ENCODE measurements around the gene WDR86. TPM values are rescaled to one million over a fixed set of nuclear protein-coding genes. Genes with fewer than 3 reads are reported as not detected.

WDR86 gene
- total and polyA plus RNA-seq, 2 of the 8 experiments (the other 6 are each of a cell fraction or from before 2014, with no cell fraction given), result 12.7 to 15.8 TPM

- Histone ChIP-seq H3K36me3 (ENCODE audit: control insufficient read depth in 2 of 4, insufficient read depth in 4 of 4, low read length in 3 of 4) (peaks cover 0 to 7% (median 1%) of the 10 kb centered on the region in 4 experiments; a peak in 2 of 8 replicates), H3K79me1 (ENCODE audit: low read depth, low read length) (no peaks in the 10 kb centered on the region), H3K18ac (ENCODE audit: extremely low read depth, low read length) (0 out of 2 replicates have a peak overlapping the region, but pooled peaks have one; percentile 28), H3K14ac (ENCODE audit: insufficient read length) (no peak overlapping the region), H3K27ac (ENCODE audit: low read depth, low read length) (no peak overlapping the region), H3K27me3 (replicated peaks in 1 of 4; ENCODE audit: control insufficient read depth in 3 of 4, extremely low read depth in 1 of 4, insufficient read depth in 3 of 4, low read length in 3 of 4) (no peaks in the 10 kb centered on the region), H4K8ac (ENCODE audit: extremely low read depth, insufficient read depth, low read length) (no peak overlapping the region), H3K4me3 (ENCODE audit: extremely low read depth in 1 of 4, insufficient read depth in 2 of 4, low read depth in 3 of 4, low read length in 4 of 4) (no peak overlapping the region), H2BK5ac (ENCODE audit: low read depth, low read length) (no peak overlapping the region), H2AFZ (ENCODE audit: low read length) (no peak overlapping the region), H3K4me2 (ENCODE audit: insufficient read depth in 1 of 2, low read depth in 2 of 2, low read length in 2 of 2) (no peak overlapping the region), H4K91ac (replicated peaks; ENCODE audit: insufficient read length, low read length) (no peak overlapping the region), H4K20me1 (replicated peaks in 1 of 2; ENCODE audit: control insufficient read depth in 1 of 2, insufficient read depth in 2 of 2, low read length in 2 of 2) (peaks cover 0 to 5% of the 10 kb centered on the region in 2 experiments), H2BK20ac (ENCODE audit: low read length) (no peak overlapping the region), H2BK120ac (replicated peaks; ENCODE audit: low read depth, low read length) (no peak overlapping the region), H3K23me2 (ENCODE audit: low read depth, low read length) (peaks cover 7% of the 10 kb centered on the region; the same call in 1 of the 2 replicates), H3K9me3 (ENCODE audit: insufficient read depth in 2 of 2, low read depth in 1 of 2, low read length in 1 of 2) (no peaks in the 10 kb centered on the region), H3K23ac (ENCODE audit: insufficient read length) (no peak overlapping the region), H3K4ac (replicated peaks; ENCODE audit: insufficient read length, low read depth, low read length) (no peak overlapping the region), H2AK5ac (ENCODE audit: low read depth, low read length) (peak overlapping the region; percentile 65; the same call in 1 of the 2 replicates), H4K5ac (ENCODE audit: insufficient read length, low read depth, low read length) (no peak overlapping the region), H3K9ac (replicated peaks in 1 of 4; ENCODE audit: extremely low read depth in 1 of 4, low read depth in 3 of 4, low read length in 3 of 4) (no peak overlapping the region), H3K56ac (replicated peaks; ENCODE audit: insufficient read length, low read depth, low read length) (no peak overlapping the region), H3K79me2 (ENCODE audit: control insufficient read depth in 1 of 2, insufficient read depth in 2 of 2, low read length in 2 of 2) (no peaks in the 10 kb centered on the region), H2BK15ac (ENCODE audit: low read length) (no peak overlapping the region; the same call in 1 of the 2 replicates), H2BK12ac (ENCODE audit: low read depth, low read length) (0 out of 2 replicates have a peak overlapping the region, but pooled peaks have one; percentile 50), H3K4me1 (replicated peaks in 1 of 4; ENCODE audit: control insufficient read depth in 3 of 4, insufficient read depth in 4 of 4, low read length in 3 of 4) (peaks cover 0 to 13% (median 4%) of the 10 kb centered on the region in 4 experiments; a peak in 6 of 7 replicates)
- ChIA-PET CTCF (ENCODE audit: partially characterized antibody) (interaction anchor here (0.7 to 3.8 kb wide), 5 partner anchors 14 to 114 kb away, joined by 4 to 10 read pairs (median 4); no protein-coding TSS in a partner anchor), POLR2A (ENCODE audit: partially characterized antibody) (no interaction called here)
- DNase-seq (ENCODE audit: low read depth in 1 of 2, low spot score in 2 of 2), result no peak
- 91% methylated on average over 34 of the region's 35 CpGs; no CpG with 5 or more reads in 1 of the 2 experiments for WGBS, 2 experiments (ENCODE audit: extremely low coverage in 1 of 2, insufficient coverage in 1 of 2, insufficient read length in 1 of 2, insufficient replicate concordance in 2 of 2, low coverage in 1 of 2, low lambda C conversion rate in 2 of 2, missing lambda C conversion rate in 1 of 2)
- FAIRE-seq, result no peak
- no peak for TF ChIP-seq NRF1 (IDR thresholded peaks at IDR 0.05; ENCODE audit: low read depth, low read length)
- TF ChIP-seq SP4 (IDR thresholded peaks at IDR 0.05; ENCODE audit: low read length), result no peak
- TF ChIP-seq, protein P1, sequence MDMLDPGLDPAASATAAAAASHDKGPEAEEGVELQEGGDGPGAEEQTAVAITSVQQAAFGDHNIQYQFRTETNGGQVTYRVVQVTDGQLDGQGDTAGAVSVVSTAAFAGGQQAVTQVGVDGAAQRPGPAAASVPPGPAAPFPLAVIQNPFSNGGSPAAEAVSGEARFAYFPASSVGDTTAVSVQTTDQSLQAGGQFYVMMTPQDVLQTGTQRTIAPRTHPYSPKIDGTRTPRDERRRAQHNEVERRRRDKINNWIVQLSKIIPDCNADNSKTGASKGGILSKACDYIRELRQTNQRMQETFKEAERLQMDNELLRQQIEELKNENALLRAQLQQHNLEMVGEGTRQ (IDR thresholded peaks at IDR 0.05; ENCODE audit: low read length), result no peak
- TF ChIP-seq CTBP2 (IDR thresholded peaks at IDR 0.05; ENCODE audit: borderline replicate concordance, insufficient read depth, insufficient read length, low read length), result no peak
Observed at GRCh38 chr7:151394076-151395035, 15.5 kb downstream of the WDR86 start.
